HG02840 (cell line): ENCODE measurements around the gene P2RY12.

Experiments
- ATAC-seq: cut with Tn5 transposase; IDR thresholded peaks from one replicate; pipeline ENCODE4 v1.9.1; 2021; ENCODE audit warnings: mild to moderate bottlenecking, moderate library complexity, moderate number of reproducible peaks; ENCODE audit not compliant: unreplicated experiment, low FRiP score

The P2RY12 gene

DNA sequence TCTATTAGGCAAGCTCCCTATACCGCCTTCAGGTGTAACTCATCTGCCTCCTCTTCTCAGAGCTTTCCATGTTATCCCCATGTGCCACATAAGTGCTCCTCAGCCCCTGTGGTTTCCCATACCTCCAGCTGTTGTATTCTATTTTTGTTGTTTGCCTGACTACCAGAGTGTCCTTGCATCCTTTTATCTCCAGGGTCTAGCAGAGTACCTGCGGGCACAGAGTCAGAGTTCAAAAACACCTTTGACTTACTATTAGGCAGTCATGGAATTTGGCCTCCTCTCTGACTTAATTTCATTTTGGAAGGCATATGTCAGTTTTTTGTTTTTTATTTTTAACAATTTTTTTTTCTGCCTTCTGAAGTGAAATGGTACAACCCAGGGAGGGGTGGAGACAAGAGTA lies 75.0 kb downstream of the P2RY12 start:
- no peak for ATAC-seq

DNA sequence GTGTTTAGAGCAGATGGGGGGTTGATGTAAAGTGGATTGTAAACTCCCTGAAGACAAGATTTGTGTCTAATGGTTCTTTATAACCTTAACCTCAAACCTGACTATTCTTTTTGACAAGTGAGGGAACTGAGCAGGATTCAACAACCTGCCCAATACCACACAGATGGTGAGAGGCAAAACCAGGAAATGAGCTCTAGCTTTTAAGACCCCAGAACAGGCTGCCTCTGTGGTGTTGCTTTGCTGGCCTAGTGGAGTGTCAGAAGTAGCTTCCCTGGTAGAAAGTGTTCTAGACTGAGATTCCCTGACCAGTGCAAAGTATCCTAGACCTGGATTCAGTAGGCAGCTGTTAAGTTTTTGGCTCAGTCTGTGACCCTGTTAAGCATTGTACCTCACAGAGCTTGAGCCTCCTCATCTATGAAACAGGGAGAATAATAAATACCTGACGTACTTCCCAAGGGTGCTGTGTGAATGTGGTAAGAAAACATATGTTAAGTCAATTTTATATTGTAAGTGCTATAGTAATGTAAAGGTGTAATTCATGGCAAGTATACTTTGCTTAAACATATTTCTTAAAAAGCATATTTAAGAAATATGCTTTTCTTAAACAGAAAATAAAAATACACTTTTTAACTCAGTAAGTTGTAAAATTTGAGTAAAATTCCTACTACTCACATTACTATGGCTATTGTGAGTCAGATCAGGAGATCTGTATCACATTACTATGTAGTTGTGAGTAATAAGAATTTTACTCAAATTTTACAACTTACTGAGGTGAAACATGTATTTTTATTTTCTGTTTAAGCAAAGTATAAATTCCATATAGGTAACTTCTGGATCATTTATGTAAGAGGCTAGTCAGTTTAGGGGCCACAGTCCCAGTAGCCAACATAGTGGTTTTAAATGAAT lies 76.7 kb downstream of the P2RY12 start:
- no peak for ATAC-seq

DNA sequence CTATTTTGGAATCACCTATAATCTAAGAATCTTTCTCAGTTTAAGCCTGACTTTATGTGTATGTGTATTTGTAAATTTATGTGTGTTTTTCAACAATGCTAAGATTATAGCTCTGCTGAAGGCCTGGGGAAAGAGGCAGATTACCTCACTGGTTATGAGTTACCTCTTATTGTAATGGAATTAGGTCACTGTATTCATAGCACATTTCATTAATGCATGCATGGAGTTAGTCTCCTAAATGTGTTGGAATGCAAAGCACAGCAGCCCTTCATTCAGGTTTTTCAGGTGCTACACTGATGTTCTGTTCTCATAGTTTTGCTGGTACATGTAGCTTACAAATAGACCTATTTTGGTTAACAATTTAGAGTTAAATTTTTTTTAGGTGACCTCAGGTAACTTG lies 77.4 kb downstream of the P2RY12 start:
- no peak for ATAC-seq

DNA sequence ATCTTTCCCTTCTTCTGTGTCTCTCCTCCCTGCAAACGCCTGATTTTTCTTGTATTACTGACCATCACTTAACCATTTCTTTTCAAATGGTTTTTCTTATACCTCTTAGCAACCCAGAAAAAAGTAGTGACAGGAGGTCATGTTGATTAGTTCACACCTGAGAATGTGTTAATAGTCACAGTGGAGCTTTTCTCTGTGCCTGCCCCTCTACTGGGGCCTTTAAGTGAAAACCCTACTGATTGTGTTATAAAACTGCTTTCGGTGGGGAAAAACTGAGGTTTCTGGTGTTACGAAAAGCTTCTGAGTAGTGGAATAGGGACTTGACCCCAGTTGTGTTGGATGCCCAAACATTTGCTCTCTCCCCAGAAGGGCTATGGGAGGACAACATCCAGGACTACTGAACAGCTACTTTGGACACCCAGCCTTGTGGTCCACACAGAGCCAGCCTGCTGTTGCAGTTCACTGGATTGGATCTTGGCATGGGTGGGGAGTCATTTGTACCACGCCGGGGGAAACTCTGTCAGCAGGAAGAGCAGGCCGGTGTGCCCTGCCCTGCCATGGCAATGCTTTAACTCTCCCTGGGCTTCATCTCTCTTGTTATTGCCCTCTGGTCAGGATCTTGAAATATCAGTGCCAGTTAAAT lies 78.3 kb downstream of the P2RY12 start:
- no peak for ATAC-seq

DNA sequence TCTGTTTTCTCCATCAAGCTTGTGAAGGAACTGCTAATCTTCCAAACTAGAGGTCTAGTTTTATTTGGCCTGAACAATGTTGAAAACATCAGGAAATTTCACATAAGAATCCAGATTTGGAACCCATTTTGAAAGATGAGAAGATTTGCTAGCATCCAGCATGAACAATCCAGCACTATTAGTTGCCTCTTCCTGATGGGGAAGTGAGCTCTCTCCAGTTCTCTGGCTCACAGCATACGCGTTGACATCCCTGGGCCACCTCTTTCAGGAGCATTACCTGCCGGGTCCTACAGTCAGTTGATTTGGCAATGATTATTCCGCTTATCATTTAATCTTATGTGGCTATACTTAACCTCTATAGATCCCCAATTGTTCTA lies 78.8 kb downstream of the P2RY12 start:
- ATAC-seq, result no peak

DNA sequence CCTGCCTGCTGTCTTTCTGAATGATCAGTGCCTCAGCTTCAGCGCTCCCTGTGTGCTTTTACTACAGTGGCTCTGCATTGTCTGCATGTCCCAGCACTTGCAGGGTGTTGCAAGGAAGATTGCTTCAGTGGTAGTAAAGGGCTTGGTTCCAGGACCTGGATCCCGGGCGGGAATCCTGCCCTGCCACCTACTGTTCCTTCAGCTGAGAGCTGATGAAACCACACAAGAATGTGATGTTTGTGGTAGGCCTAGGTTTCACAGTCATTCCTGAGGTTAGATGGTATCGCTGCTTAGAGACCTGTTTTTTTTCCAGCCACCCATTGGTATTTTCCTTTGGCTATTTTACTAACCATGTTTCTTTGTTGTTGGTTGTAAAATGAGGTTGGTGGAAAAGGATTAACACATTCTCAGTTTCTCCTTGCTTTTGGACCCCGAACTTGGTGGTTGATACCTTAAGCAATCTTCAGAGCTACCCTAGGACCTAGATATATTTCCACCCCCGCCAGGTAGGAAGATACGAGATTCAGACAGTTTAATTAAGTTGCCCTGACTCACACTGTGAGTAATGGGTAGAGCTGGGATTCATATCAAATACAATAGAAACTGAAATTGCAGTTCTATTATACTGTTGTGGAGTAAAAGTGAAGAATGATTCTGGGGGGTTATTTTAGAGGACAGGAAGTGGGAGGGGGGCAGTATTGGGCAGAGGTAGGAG lies 79.3 kb downstream of the P2RY12 start:
- ATAC-seq, result no peak

- no peak for ATAC-seq
These were observed 80.8 kb downstream of the P2RY12 start for GRCh38 chr3:151303751-151304150.

GRCh38 chr3:151301787-151302186 lies 82.8 kb downstream of the P2RY12 start:
- no peak for ATAC-seq

DNA sequence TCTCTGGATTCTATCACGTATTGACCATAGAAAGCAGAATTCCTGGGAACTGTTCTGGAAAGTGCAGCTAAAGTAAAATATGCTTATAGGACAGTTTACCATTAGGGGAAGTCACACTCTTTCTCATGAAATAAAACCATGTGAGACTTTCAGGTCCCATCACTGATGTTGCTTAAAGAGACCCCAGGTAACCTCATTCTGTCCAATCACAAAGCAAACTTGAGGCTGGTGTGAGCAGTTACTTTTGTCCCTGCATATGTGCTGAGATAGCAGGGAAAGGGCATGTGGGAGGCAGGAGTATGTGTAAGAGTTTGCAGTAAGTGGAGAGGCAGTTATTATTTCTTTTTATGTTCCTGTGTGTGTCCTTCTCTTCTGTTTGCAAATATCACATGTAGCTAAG lies 84.0 kb downstream of the P2RY12 start:
- ATAC-seq, result no peak

GRCh38 chr3:151299006-151299405 lies 85.5 kb downstream of the P2RY12 start:
- ATAC-seq, result no peak

DNA sequence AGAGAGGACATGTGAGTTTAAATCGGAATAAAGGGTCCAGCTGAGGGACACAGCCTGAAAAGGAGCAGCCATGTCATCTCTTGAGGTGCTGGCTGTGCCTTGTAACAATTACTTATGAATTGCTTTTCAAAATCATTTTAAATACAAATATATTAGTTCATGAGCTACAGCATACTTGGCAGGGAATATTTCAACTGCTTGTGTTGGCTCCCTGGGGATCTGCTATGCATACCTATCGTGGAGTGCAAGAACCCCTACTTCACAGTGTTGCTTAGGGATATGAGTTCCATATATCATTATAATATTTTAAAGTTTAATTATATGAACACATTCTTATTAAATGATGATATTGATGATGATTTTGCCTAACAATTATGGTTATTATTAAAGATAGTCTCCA lies 87.1 kb downstream of the P2RY12 start:
- ATAC-seq, result no peak

GRCh38 chr3:151296226-151296625 lies 88.3 kb downstream of the P2RY12 start:
- no peak for ATAC-seq

- no peak for ATAC-seq
These were observed 91.4 kb downstream of the P2RY12 start for GRCh38 chr3:151293127-151293526.

DNA sequence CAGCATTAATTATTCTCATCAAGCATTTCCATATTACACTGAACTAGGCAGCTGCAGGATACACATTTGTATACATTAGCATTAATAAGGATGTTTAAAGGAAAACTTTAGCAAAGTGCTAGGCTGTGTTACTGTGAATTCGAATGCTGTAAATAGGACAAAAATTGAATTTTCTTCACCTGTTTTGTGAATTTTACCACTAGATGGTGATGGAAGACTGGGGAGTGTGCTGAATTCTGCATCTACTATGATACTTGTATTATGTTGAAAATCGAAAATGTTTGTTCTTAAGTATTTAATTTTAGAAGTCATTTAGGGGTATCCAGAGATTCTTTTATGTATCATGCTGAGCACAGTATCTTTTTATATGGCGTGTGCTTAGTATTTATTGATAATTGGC lies 93.9 kb downstream of the P2RY12 start:
- ATAC-seq, result no peak

- no peak for ATAC-seq
These were observed 95.1 kb downstream of the P2RY12 start for GRCh38 chr3:151289445-151289844.
